A549 (cell line): ENCODE results near the gene PLEKHF1. TPM values are rescaled to one million over a fixed set of nuclear protein-coding genes. Genes with fewer than 3 reads are reported as not detected.

Experiments
- ATAC-seq, 2 experiments: fragments of 200-7000 bp in 1 of 2; fragments of >200 bp in 1 of 2; cut with Nextera tagmentation in 1 of 2; cut with Tn5 transposase in 1 of 2; 3 replicates each; pipeline versions ENCODE4 v1.8.0 to v1.9.1; 2018 to 2020; ENCODE audit warnings: mild to moderate bottlenecking in 1 of 2, moderate library complexity in 1 of 2
- CTCF ChIA-PET: fragments of 300-600 bp; sonication (Branson Sonifier 250); formaldehyde crosslinking; extraction: SDS; loops from one replicate; lab custom pipeline; 2021; ENCODE audit warnings: antibody characterized with exemption, inconsistent platforms; lab: Yijun Ruan, JAX
- POLR2A ChIA-PET: fragments of 350-600 bp; formaldehyde crosslinking; extraction: SDS; loops from one replicate; lab custom pipeline; 2021; ENCODE audit warnings: antibody characterized with exemption, inconsistent platforms; lab: Yijun Ruan, JAX
- DNase-seq, 2 experiments: peaks; one replicate each; pipeline versions ENCODE4 v3.0.0 to v3.0.0-alpha.2; 2011 to 2016; ENCODE audit warnings: low read depth in 1 of 2, low spot score in 1 of 2
- FAIRE-seq: peaks from 2 replicates; lab custom pipeline; 2011; peaks lifted over from hg19 to GRCh38; lab: Jason Lieb, UNC
- H3K27ac ChIP-seq, 2 experiments: fragments of >200 bp; sonication (Bioruptor Twin); formaldehyde crosslinking; 3 replicates each; pipeline ENCODE4 v1.5.1; 2016 to 2017
- H3K4me1 ChIP-seq: fragments of >200 bp; sonication (Bioruptor Twin); formaldehyde crosslinking; 3 replicates; pipeline ENCODE4 v1.6.1; 2016
- H3K4me2 ChIP-seq: fragments of >200 bp; sonication (Bioruptor Twin); formaldehyde crosslinking; 3 replicates; pipeline ENCODE4 v1.6.1; 2016
- H3K4me3 ChIP-seq: fragments of >200 bp; sonication (Bioruptor Twin); formaldehyde crosslinking; 3 replicates; pipeline ENCODE4 v1.5.1; 2016
- H3K9me3 ChIP-seq: fragments of >200 bp; sonication (Bioruptor Twin); formaldehyde crosslinking; 3 replicates; pipeline ENCODE4 v1.6.1; 2016
- BHLHE40 ChIP-seq: IDR thresholded peaks from 2 replicates; pipeline ENCODE4 v1.6.1; 2012; ENCODE audit warnings: low read depth, low read length, inconsistent platforms
- CEBPB ChIP-seq, 2 experiments: fragments of >200 bp in 1 of 2; sonication (Bioruptor Twin) in 1 of 2; formaldehyde crosslinking in 1 of 2; IDR thresholded peaks; 2 replicates each; pipeline ENCODE4 v1.6.1; 2012 to 2016
- CHD2 ChIP-seq: fragments of 150-350 bp; IDR thresholded peaks from 2 replicates; pipeline ENCODE4 v1.6.1; 2014; ENCODE audit warnings: low read length; ENCODE audit not compliant: partially characterized antibody
- EHMT2 ChIP-seq: fragments of 200-600 bp; sonication (generic); IDR thresholded peaks from 2 replicates; pipeline ENCODE4 v1.6.1; 2016; ENCODE audit warnings: antibody characterized with exemption, low read depth, mild to moderate bottlenecking, moderate library complexity
- FOSL2 ChIP-seq, 2 experiments: fragments of 450-650 bp in 1 of 2; fragments of >200 bp in 1 of 2; sonication (Bioruptor Twin) in 1 of 2; formaldehyde crosslinking; IDR thresholded peaks; 2 replicates each; pipeline versions ENCODE4 v1.5.0 to v1.6.1; 2016 to 2020; ENCODE audit warnings: mild to moderate bottlenecking in 1 of 2, moderate library complexity in 1 of 2
- HEYL ChIP-seq: fragments of 250-450 bp; sonication (Bioruptor Pico); IDR thresholded peaks from 2 replicates; pipeline ENCODE4 v1.8.0; 2021; ENCODE audit warnings: mild to moderate bottlenecking, moderate library complexity
- HMGXB4 ChIP-seq: fragments of 250-450 bp; sonication (Bioruptor Pico); IDR thresholded peaks from 2 replicates; pipeline ENCODE4 v1.5.0; 2021; ENCODE audit warnings: mild to moderate bottlenecking, moderate library complexity, borderline replicate concordance
- HOXB13 ChIP-seq: fragments of 250-450 bp; sonication (Bioruptor Pico); IDR thresholded peaks from 2 replicates; pipeline ENCODE4 v1.5.0; 2020; ENCODE audit warnings: low read depth, mild to moderate bottlenecking, moderate library complexity
- MAFK ChIP-seq: fragments of 450-650 bp; IDR thresholded peaks from 2 replicates; pipeline ENCODE4 v1.6.1; 2014; ENCODE audit not compliant: partially characterized antibody
- MYC ChIP-seq: IDR thresholded peaks from 2 replicates; pipeline ENCODE4 v1.6.1; 2012; ENCODE audit warnings: mild to moderate bottlenecking, inconsistent platforms, low read length, improper control_type of control experiment, borderline replicate concordance
- NFE2L2 ChIP-seq: fragments of 150-350 bp; conservative IDR thresholded peaks from 2 replicates; pipeline ENCODE4 v1.6.1; 2014; ENCODE audit warnings: low read length
- NR3C1 ChIP-seq: fragments of >200 bp; sonication (Bioruptor Twin); formaldehyde crosslinking; IDR thresholded peaks from 3 replicates; pipeline ENCODE4 v1.6.1; 2017
- PHF8 ChIP-seq: fragments of 200-600 bp; sonication (generic); IDR thresholded peaks from 2 replicates; pipeline ENCODE4 v1.6.1; 2016; ENCODE audit warnings: low read depth, mild to moderate bottlenecking, antibody characterized with exemption, moderate library complexity, borderline replicate concordance
- RARB ChIP-seq: fragments of 250-450 bp; sonication (Bioruptor Pico); IDR thresholded peaks from 2 replicates; pipeline ENCODE4 v1.8.0; 2021; ENCODE audit warnings: mild to moderate bottlenecking, moderate library complexity
- RNF2 ChIP-seq: fragments of 200-600 bp; sonication (generic); IDR thresholded peaks from 2 replicates; pipeline ENCODE4 v1.6.1; 2016; ENCODE audit warnings: low read depth, mild to moderate bottlenecking, antibody characterized with exemption, moderate library complexity, borderline replicate concordance
- SMC3 ChIP-seq: fragments of >200 bp; sonication (Bioruptor Twin); formaldehyde crosslinking; IDR thresholded peaks from 3 replicates; pipeline ENCODE4 v1.6.1; 2018; ENCODE audit warnings: inconsistent platforms
- SREBF2 ChIP-seq: fragments of 450-650 bp; IDR thresholded peaks from 2 replicates; pipeline ENCODE4 v1.6.1; 2014; ENCODE audit warnings: mild to moderate bottlenecking, moderate library complexity
- TP53 ChIP-seq: fragments of 250-450 bp; sonication (Bioruptor Pico); IDR thresholded peaks from 2 replicates; pipeline ENCODE4 v1.5.0; 2021; ENCODE audit warnings: mild to moderate bottlenecking, moderate library complexity
- ZNF302 ChIP-seq: fragments of 250-450 bp; sonication (Bioruptor Pico); IDR thresholded peaks from 2 replicates; pipeline ENCODE4 v1.9.0; 2021; ENCODE audit warnings: inconsistent platforms, mild to moderate bottlenecking, moderate library complexity
- WGBS: methylation state at CpG from one replicate; pipeline ENCODE4 v1.1.6; 2017; ENCODE audit errors: missing lambda C conversion rate; 5-methylcytosine and 5-hydroxymethylcytosine counted together
- polyA plus RNA-seq, 4 experiments: library from polyadenylated mRNA; depleted of rRNA in 3 of 4; stranded (reverse); fragments of >200 nt; fragmentation: RNase III in 1 of 4; extraction: RNeasy Plus Mini Kit Qiagen cat#74134 plus additional on column Dnase treatment in 1 of 4; gene quantifications; 2 replicates in 3 of 4; 3 replicates in 1 of 4; pipeline ENCODE4 v1.2.3, GENCODE V29; 2011 to 2017
- TF ChIP-seq, protein P1 (sequence below): fragments of 450-650 bp; IDR thresholded peaks from 2 replicates; pipeline ENCODE4 v1.6.1; 2014; ENCODE audit warnings: antibody characterized with exemption
- TF ChIP-seq, protein P2 (sequence below): fragments of 150-350 bp; IDR thresholded peaks from 2 replicates; pipeline ENCODE4 v1.6.1; 2014; ENCODE audit warnings: low read depth, mild to moderate bottlenecking, low read length
- TF ChIP-seq, protein P3 (sequence below): IDR thresholded peaks from 2 replicates; pipeline ENCODE4 v1.6.1; 2012

PLEKHF1 gene
- polyA plus RNA-seq, 2 of the 4 experiments (the other 2 are of a cell fraction): 2.1 to 4.1 TPM

- peaks cover 19% of the 10 kb centered on the region for H3K4me1 ChIP-seq
- CTCF ChIA-PET: interaction anchor here (0.5 to 8.5 kb wide), 10 partner anchors 10 to 1016 kb away, joined by 3 to 122 read pairs (median 7); partner anchors contain the start of genes C19orf12 and POP4
- H3K4me2 ChIP-seq: peak overlapping the region; percentile 99; the same call in 2 of the 3 replicates
- no peak for ATAC-seq
- no peaks in the 10 kb centered on the region for H3K9me3 ChIP-seq
- FAIRE-seq: no peak
- POLR2A ChIA-PET: interaction anchor here (0.6 to 5.3 kb wide), 2 partner anchors 56 to 61 kb away, joined by 3 to 51 read pairs; partner anchors contain the start of gene POP4
- WGBS: 89% methylated on average over 20 of the region's 20 CpGs
- no peak for DNase-seq
- no peak overlapping the region for H3K27ac ChIP-seq
- H3K4me3 ChIP-seq: no peak overlapping the region
- no peak for TF ChIP-seq CHD2
- no peak for TF ChIP-seq MAFK
- no peak for TF ChIP-seq ZNF302 (CRISPR knock-in tag)
- no peak for TF ChIP-seq SMC3
- TF ChIP-seq HOXB13 (CRISPR knock-in tag): no peak
- no peak for TF ChIP-seq PHF8
- no peak for TF ChIP-seq NR3C1
- TF ChIP-seq, protein P1, sequence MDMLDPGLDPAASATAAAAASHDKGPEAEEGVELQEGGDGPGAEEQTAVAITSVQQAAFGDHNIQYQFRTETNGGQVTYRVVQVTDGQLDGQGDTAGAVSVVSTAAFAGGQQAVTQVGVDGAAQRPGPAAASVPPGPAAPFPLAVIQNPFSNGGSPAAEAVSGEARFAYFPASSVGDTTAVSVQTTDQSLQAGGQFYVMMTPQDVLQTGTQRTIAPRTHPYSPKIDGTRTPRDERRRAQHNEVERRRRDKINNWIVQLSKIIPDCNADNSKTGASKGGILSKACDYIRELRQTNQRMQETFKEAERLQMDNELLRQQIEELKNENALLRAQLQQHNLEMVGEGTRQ: no peak
- no peak for TF ChIP-seq CEBPB (IDR thresholded peaks at IDR 0.05)
- TF ChIP-seq BHLHE40: no peak
- no peak for TF ChIP-seq SREBF2
- TF ChIP-seq, protein P2, sequence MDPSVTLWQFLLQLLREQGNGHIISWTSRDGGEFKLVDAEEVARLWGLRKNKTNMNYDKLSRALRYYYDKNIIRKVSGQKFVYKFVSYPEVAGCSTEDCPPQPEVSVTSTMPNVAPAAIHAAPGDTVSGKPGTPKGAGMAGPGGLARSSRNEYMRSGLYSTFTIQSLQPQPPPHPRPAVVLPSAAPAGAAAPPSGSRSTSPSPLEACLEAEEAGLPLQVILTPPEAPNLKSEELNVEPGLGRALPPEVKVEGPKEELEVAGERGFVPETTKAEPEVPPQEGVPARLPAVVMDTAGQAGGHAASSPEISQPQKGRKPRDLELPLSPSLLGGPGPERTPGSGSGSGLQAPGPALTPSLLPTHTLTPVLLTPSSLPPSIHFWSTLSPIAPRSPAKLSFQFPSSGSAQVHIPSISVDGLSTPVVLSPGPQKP: no peak
- no peak for TF ChIP-seq RNF2
- no peak for TF ChIP-seq RARB (CRISPR knock-in tag)
- TF ChIP-seq EHMT2: no peak
- TF ChIP-seq HMGXB4 (CRISPR knock-in tag): no peak
- no peak for TF ChIP-seq TP53
- no peak for TF ChIP-seq HEYL (CRISPR knock-in tag)
Observed at GRCh38 chr19:29666578-29667386, 1.5 kb downstream of the PLEKHF1 start.

- H3K9me3 ChIP-seq: no peaks in the 10 kb centered on the region
- H3K27ac ChIP-seq: no peak overlapping the region
- ChIA-PET POLR2A (interaction anchor here (1.0 to 5.3 kb wide), 2 partner anchors 48 to 61 kb away, joined by 3 to 51 read pairs; partner anchors contain the start of genes C19orf12 and POP4), CTCF (interaction anchor here (0.5 to 8.5 kb wide), 11 partner anchors 10 to 1016 kb away, joined by 3 to 122 read pairs (median 5); partner anchors contain the start of genes C19orf12 and POP4)
- peaks cover 19% of the 10 kb centered on the region for H3K4me1 ChIP-seq
- TF ChIP-seq, protein P3, sequence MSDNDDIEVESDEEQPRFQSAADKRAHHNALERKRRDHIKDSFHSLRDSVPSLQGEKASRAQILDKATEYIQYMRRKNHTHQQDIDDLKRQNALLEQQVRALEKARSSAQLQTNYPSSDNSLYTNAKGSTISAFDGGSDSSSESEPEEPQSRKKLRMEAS: no peak
- TF ChIP-seq FOSL2 (IDR thresholded peaks at IDR 0.05) (no peak), FOSL2 (CRISPR knock-in tag; IDR thresholded peaks at IDR 0.05) (no peak), MYC (no peak), NFE2L2 (no peak)
- no peak overlapping the region for H3K4me3 ChIP-seq
- no peak overlapping the region for H3K4me2 ChIP-seq
- DNase-seq (no peak), FAIRE-seq (no peak), ATAC-seq (no peak)
- 92% methylated on average over 11 of the region's 11 CpGs for WGBS
Observed at GRCh38 chr19:29667387-29667783, 2.1 kb downstream of the PLEKHF1 start.
